ENCODE results near the gene MRPS18A. TPM values are rescaled to one million over a fixed set of nuclear protein-coding genes. Genes with fewer than 3 reads are reported as not detected.

The MRPS18A gene
- total and polyA plus RNA-seq, 2 of the 13 experiments (the other 11 are each of a cell fraction or from before 2014, with no cell fraction given) = 87.8 to 89.1 TPM

GRCh38 chr6:43635387-43636307 lies 51.9 kb downstream of the MRPS18A start, which contains the start of gene MAD2L1BP (continued):
- TF ChIP-seq ZNF639 (CRISPR knock-in tag; conservative IDR thresholded peaks at IDR 0.05) (peak; percentile 89), ZKSCAN8 (CRISPR knock-in tag; IDR thresholded peaks at IDR 0.05; ENCODE audit: borderline replicate concordance) (peak; percentile 58; the same call in 1 of the 2 replicates), SMAD3 (CRISPR knock-in tag; IDR thresholded peaks at IDR 0.05) (peak; percentile 52; the same call in 1 of the 2 replicates), CENPT (CRISPR knock-in tag; IDR thresholded peaks at IDR 0.05; ENCODE audit: low read depth) (peak; percentile 83; the same call in 1 of the 2 replicates), MTERF4 (CRISPR knock-in tag; IDR thresholded peaks at IDR 0.05) (peak; percentile 83), ZNF784 (CRISPR knock-in tag; IDR thresholded peaks at IDR 0.05; ENCODE audit: borderline replicate concordance) (peak; percentile 75; the same call in 1 of the 2 replicates), SPEN (CRISPR knock-in tag; IDR thresholded peaks at IDR 0.05; ENCODE audit: low read depth) (peak; percentile 73; the same call in 1 of the 2 replicates), BCL6 (CRISPR knock-in tag; IDR thresholded peaks at IDR 0.05) (peak; percentile 50; the same call in 1 of the 2 replicates), CHCHD3 (CRISPR knock-in tag; IDR thresholded peaks at IDR 0.05) (no peak), BORCS8-MEF2B (CRISPR knock-in tag; IDR thresholded peaks at IDR 0.05) (peak; percentile 76), ZNF513 (CRISPR knock-in tag; conservative IDR thresholded peaks at IDR 0.05) (no peak; the same call in 1 of the 2 replicates), STAT6 (CRISPR knock-in tag; IDR thresholded peaks at IDR 0.05; ENCODE audit: borderline replicate concordance) (peak; percentile 75; the same call in 1 of the 2 replicates), UBTF (CRISPR knock-in tag; IDR thresholded peaks at IDR 0.05) (peak; percentile 71), ETV6 (CRISPR knock-in tag; conservative IDR thresholded peaks at IDR 0.05) (peak; percentile 84; the same call in 1 of the 2 replicates), AGO1 (IDR thresholded peaks at IDR 0.05; ENCODE audit: low read depth, low read length, poor library complexity, severe bottlenecking) (peak; percentile 70), DR1 (CRISPR knock-in tag; IDR thresholded peaks at IDR 0.05) (peak; percentile 88; the same call in 1 of the 2 replicates), GFI1 (CRISPR knock-in tag; IDR thresholded peaks at IDR 0.05; ENCODE audit: borderline replicate concordance) (peak; percentile 72)

Data from HepG2 (cell line).